Measurements from ENCODE around the gene SLC5A7. TPM values are rescaled to one million over a fixed set of nuclear protein-coding genes. Genes with fewer than 3 reads are reported as not detected.

The SLC5A7 gene
- total RNA-seq = not detected in 2 replicates

- no peak for DNase-seq (ENCODE audit: extremely low read depth, low read depth, low spot score)
These were observed at the start of gene SLC5A7 for GRCh38 chr2:107986278-107987217. TSS of gene SLC5A7 (plus strand) at chr2:107986524. CDS start at chr2:107988156, 1,632 bp downstream.

GRCh38 chr2:107961395-107961794 is 24.9 kb upstream of the SLC5A7 start:
- DNase-seq (ENCODE audit: extremely low read depth, low read depth, low spot score) = no peak

GRCh38 chr2:107964185-107964584 is 22.1 kb upstream of the SLC5A7 start:
- DNase-seq (ENCODE audit: extremely low read depth, low read depth, low spot score) = no peak

GRCh38 chr2:107984707-107985106 is 1.6 kb upstream of the SLC5A7 start:
- DNase-seq (ENCODE audit: extremely low read depth, low read depth, low spot score) = no peak

GRCh38 chr2:107988108-107988507 is 1.8 kb downstream of the SLC5A7 start:
- no peak for DNase-seq (ENCODE audit: extremely low read depth, low read depth, low spot score)

GRCh38 chr2:107989445-107989844 is 3.1 kb downstream of the SLC5A7 start:
- no peak for DNase-seq (ENCODE audit: extremely low read depth, low read depth, low spot score)

GRCh38 chr2:107990718-107991117 is 4.4 kb downstream of the SLC5A7 start:
- DNase-seq (ENCODE audit: extremely low read depth, low read depth, low spot score) = no peak

GRCh38 chr2:107992069-107992468 is 5.7 kb downstream of the SLC5A7 start:
- no peak for DNase-seq (ENCODE audit: extremely low read depth, low read depth, low spot score)

GRCh38 chr2:107999158-107999557 is 12.8 kb downstream of the SLC5A7 start:
- DNase-seq (ENCODE audit: extremely low read depth, low read depth, low spot score) = no peak

- DNase-seq (ENCODE audit: extremely low read depth, low read depth, low spot score) = no peak
These were observed 24.7 kb downstream of the SLC5A7 start for GRCh38 chr2:108010912-108011591.

- DNase-seq (ENCODE audit: extremely low read depth, low read depth, low spot score) = no peak
These were observed 27.0 kb downstream of the SLC5A7 start for GRCh38 chr2:108013305-108013704.

- no peak for DNase-seq (ENCODE audit: extremely low read depth, low read depth, low spot score)
These were observed 36.3 kb downstream of the SLC5A7 start for GRCh38 chr2:108022628-108023027.

- DNase-seq (ENCODE audit: extremely low read depth, low read depth, low spot score) = no peak
These were observed 37.5 kb downstream of the SLC5A7 start for GRCh38 chr2:108023776-108024175.

GRCh38 chr2:108026092-108026794 is 39.9 kb downstream of the SLC5A7 start:
- no peak for DNase-seq (ENCODE audit: extremely low read depth, low read depth, low spot score)

- no peak for DNase-seq (ENCODE audit: extremely low read depth, low read depth, low spot score)
These were observed 43.2 kb downstream of the SLC5A7 start for GRCh38 chr2:108029496-108029895.

- no peak for DNase-seq (ENCODE audit: extremely low read depth, low read depth, low spot score)
These were observed 43.6 kb downstream of the SLC5A7 start for GRCh38 chr2:108029912-108030311.

GRCh38 chr2:108031471-108031941 is 45.2 kb downstream of the SLC5A7 start:
- no peak for DNase-seq (ENCODE audit: extremely low read depth, low read depth, low spot score)

GRCh38 chr2:108034843-108035242 is 48.5 kb downstream of the SLC5A7 start:
- no peak for DNase-seq (ENCODE audit: extremely low read depth, low read depth, low spot score)

- DNase-seq (ENCODE audit: extremely low read depth, low read depth, low spot score) = no peak
These were observed 62.4 kb downstream of the SLC5A7 start for GRCh38 chr2:108048752-108049151.

- no peak for DNase-seq (ENCODE audit: extremely low read depth, low read depth, low spot score)
These were observed 72.3 kb downstream of the SLC5A7 start for GRCh38 chr2:108058576-108059137.
